LNCAP (cell line): Measurements from ENCODE around the gene ARHGAP10.

ENCODE experiments used
- CTCF ChIP-seq: fragments of 450-650 bp; IDR thresholded peaks from 2 replicates; pipeline ENCODE4 v1.5.1; 2017; ENCODE audit warnings: mild to moderate bottlenecking

ARHGAP10 gene

DNA sequence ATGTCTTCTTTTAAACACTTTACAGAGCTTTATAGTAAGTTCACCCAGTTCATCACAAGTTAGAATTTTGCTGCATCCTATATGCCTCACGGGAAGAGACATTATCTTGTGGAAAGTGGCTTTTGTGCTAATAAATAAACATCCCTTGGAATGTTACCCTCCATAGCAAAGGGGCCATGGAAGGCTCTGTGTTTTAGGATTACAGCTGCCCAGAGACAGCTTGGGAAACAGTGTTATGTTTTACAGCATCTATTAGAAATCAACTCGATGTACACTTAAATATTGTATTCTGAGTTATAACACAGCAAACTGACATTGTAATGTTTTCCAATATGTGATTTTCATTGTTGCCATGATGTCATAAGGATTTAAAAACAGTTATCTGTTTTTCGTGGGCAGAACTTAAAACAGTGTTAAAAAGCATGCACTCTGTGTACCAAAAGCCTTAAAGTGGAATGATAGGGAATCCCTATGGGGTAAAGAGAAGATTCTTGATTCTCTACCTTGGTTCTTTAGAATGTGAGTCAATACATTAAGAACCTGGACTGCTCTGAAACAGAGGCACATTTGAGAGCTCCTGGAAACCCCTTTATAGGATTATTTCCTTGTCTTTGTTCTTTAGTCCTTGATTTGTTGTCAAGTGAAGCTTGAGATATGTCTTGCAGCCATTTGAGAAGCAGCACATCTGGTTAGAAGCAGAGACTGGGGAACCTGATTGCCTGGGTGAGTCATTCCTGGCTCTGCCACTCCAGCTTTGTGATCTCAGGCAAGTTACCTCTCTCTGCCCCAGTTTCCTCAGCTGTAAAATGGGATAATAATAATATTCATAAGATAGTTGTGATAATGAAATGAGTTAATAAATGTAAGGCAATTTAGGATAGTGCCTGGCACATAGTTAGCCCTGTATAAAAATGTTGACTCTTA is 41.6 kb downstream of the ARHGAP10 start:
- no peak for TF ChIP-seq CTCF

DNA sequence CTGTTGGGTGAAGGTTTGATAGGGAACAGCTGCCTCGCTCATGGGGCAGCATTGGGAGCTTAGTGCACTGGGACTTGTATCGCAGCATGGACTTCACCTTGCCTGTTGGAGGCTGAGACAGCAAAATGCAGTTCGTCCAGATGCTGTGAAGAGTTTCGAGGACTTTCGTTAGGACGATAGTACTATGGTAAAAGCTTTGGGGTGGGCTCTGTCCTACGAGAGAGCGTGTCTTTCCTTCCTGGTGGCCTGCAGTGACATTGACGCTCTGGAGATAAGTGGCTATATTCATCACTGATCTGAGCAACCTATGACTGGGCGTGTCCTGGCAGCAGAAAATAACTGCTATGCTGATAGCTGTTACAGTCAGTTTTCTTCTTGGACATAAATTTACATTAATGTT is 44.8 kb downstream of the ARHGAP10 start:
- no peak for TF ChIP-seq CTCF

DNA sequence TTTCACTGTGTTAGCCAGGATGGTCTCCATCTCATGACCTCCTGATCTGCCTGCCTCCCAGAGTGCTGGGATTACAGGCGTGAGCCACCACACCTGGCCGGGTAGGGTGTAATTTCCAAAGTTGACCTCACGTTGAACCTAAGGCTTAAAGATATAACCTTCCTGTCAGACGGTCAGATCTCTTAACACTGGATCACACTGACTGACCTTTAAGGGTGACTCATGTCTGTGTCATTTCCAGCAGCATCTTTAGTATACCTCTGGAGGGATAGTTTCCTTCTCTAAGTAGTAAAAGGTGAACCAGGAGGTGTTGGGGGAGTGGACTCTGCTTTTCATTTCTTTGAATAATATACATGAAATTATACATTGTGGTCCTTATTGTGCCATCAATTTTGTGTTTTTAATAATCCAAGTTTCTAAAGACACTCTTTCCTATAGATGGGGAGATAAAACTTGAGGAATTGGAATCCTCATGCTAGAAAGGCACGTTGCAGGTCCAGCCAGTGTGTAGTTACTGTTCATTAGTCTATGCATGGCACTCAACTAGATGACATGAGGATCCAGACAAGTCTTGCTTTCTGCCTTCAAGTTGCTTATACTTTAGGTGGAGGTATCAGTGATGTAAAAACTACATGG is 45.7 kb downstream of the ARHGAP10 start:
- no peak for TF ChIP-seq CTCF

- no peak for TF ChIP-seq CTCF
Measured at GRCh38 chr4:147778942-147779341, 47.1 kb downstream of the ARHGAP10 start.

- no peak for TF ChIP-seq CTCF
Measured at GRCh38 chr4:147779451-147779850, 47.6 kb downstream of the ARHGAP10 start.

DNA sequence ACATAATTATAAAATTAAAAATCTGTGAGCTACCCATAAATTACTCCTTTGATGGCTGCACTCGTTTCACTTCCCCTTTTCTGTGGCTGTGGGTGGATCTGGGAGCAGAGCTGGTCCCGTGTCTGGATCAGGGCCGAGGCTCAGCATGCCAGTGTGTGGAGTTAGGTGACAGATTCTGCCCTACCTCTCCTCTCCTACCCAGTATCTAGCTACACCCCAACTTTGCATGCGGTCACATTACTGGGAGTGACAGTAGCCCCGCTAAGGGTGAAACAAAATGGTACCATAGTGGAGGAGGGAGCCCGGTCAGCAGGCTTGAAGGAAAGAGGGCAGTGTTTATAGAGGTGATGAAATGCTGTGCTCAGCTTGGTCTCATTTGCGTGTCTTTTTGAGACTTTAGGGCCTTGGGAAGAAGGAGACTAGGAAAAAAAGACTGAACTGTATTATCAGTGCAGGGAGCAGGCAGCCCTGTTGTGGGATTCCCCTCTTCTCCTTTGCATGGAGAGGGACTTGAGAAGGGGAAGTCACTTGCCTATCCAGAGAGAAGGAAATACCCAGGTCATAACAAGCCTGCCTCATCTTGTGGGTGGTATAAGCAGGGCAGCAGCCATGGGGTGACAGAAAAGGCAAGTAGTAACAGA is 48.4 kb downstream of the ARHGAP10 start:
- TF ChIP-seq CTCF: no peak

- TF ChIP-seq CTCF: no peak
Measured at GRCh38 chr4:147782087-147782781, 50.3 kb downstream of the ARHGAP10 start.
